IMR-90 (cell line): ENCODE data around the gene C16orf74. TPM values are rescaled to one million over a fixed set of nuclear protein-coding genes. Genes with fewer than 3 reads are reported as not detected.

ENCODE experiments used
- ATAC-seq: fragments of 200-7000 bp; cut with Tn5 transposase; 2 replicates; pipeline ENCODE4 v1.9.1; 2020; ENCODE audit warnings: low read depth, mild to moderate bottlenecking, moderate library complexity
- BruUV-seq: library from RNA; stranded (reverse); fragments of 400-500 nt; replicated peaks from 2 replicates; lab custom pipeline; 2021; lab: Mats Ljungman, UMichigan
- CTCF ChIA-PET: fragments of 300-600 bp; formaldehyde crosslinking; extraction: SDS; loops from one replicate; lab custom pipeline; 2021; ENCODE audit warnings: antibody characterized with exemption; lab: Yijun Ruan, JAX
- POLR2A ChIA-PET: fragments of 300-600 bp; sonication (Branson Sonifier 250); formaldehyde crosslinking; loops from one replicate; lab custom pipeline; 2022; ENCODE audit warnings: antibody characterized with exemption; ENCODE audit not compliant: unreplicated experiment; lab: Charles Lee
- DNase-seq: peaks from one replicate; pipeline ENCODE4 v3.0.0; 2013
- H2AFZ ChIP-seq: replicated peaks from 2 replicates; pipeline ENCODE3; 2013; ENCODE audit warnings: low read length, mild to moderate bottlenecking; ENCODE audit not compliant: poor library complexity
- H2AK5ac ChIP-seq: 2 replicates; pipeline ENCODE4 v1.6.1; 2013; ENCODE audit warnings: low read depth, low read length, inconsistent platforms
- H2AK9ac ChIP-seq: replicated peaks from 2 replicates; pipeline ENCODE3; 2013; ENCODE audit warnings: mild to moderate bottlenecking, low read depth, low read length, moderate library complexity; ENCODE audit not compliant: poor library complexity
- H2BK120ac ChIP-seq: 2 replicates; pipeline ENCODE4 v1.6.1; 2013; ENCODE audit warnings: low read depth, low read length, inconsistent platforms
- H2BK15ac ChIP-seq: 3 replicates; pipeline ENCODE4 v1.6.1; 2013; ENCODE audit warnings: low read depth, low read length, inconsistent platforms
- H2BK20ac ChIP-seq: 2 replicates; pipeline ENCODE4 v1.6.1; 2013; ENCODE audit warnings: low read depth, mild to moderate bottlenecking, inconsistent platforms, low read length, moderate library complexity
- H2BK5ac ChIP-seq: 2 replicates; pipeline ENCODE4 v1.6.1; 2013; ENCODE audit warnings: mild to moderate bottlenecking, low read depth, low read length, inconsistent platforms; ENCODE audit not compliant: poor library complexity, severe bottlenecking
- H3K14ac ChIP-seq: replicated peaks from 2 replicates; pipeline ENCODE4 v1.6.1; 2013; ENCODE audit warnings: low read depth, low read length, inconsistent platforms
- H3K18ac ChIP-seq: 2 replicates; pipeline ENCODE4 v1.6.1; 2013; ENCODE audit warnings: low read depth, low read length, control low read depth
- H3K23ac ChIP-seq: 2 replicates; pipeline ENCODE4 v1.6.1; 2013; ENCODE audit warnings: low read depth, low read length, inconsistent platforms
- H3K27ac ChIP-seq: 2 replicates; pipeline ENCODE4 v1.5.1; 2013; ENCODE audit warnings: mild to moderate bottlenecking, control low read depth, low read length; ENCODE audit not compliant: insufficient read depth
- H3K27me3 ChIP-seq: 2 replicates; pipeline ENCODE4 v1.6.1; 2013; ENCODE audit warnings: low read length; ENCODE audit not compliant: control insufficient read depth, insufficient read depth
- H3K36me3 ChIP-seq: 2 replicates; pipeline ENCODE4 v1.6.1; 2013; ENCODE audit warnings: low read length, mixed read lengths; ENCODE audit not compliant: control insufficient read depth, insufficient read depth
- H3K4ac ChIP-seq: 2 replicates; pipeline ENCODE4 v1.6.1; 2013; ENCODE audit warnings: low read depth, low read length, inconsistent platforms
- H3K4me1 ChIP-seq: 2 replicates; pipeline ENCODE4 v1.6.1; 2013; ENCODE audit warnings: low read length, mixed read lengths; ENCODE audit not compliant: control insufficient read depth, insufficient read depth
- H3K4me2 ChIP-seq: 2 replicates; pipeline ENCODE4 v1.6.1; 2013; ENCODE audit warnings: low read depth, mild to moderate bottlenecking, control low read depth, low read length, moderate library complexity
- H3K4me3 ChIP-seq: 2 replicates; pipeline ENCODE4 v1.5.1; 2013; ENCODE audit warnings: low read depth, mild to moderate bottlenecking, control low read depth, low read length, moderate library complexity; ENCODE audit not compliant: insufficient read depth
- H3K56ac ChIP-seq: 2 replicates; pipeline ENCODE4 v1.6.1; 2013; ENCODE audit warnings: low read length, inconsistent platforms; ENCODE audit not compliant: insufficient read depth; ENCODE audit errors: extremely low read depth
- H3K79me1 ChIP-seq, 2 experiments: 2 replicates each; pipeline ENCODE4 v1.6.1; 2013; ENCODE audit warnings: low read length in 2 of 2, inconsistent platforms in 1 of 2, low read depth in 1 of 2
- H3K9ac ChIP-seq: 2 replicates; pipeline ENCODE4 v1.6.1; 2013; ENCODE audit warnings: low read depth, low read length, control low read depth
- H3K9me1 ChIP-seq: 2 replicates; pipeline ENCODE4 v1.6.1; 2013; ENCODE audit warnings: low read length, inconsistent platforms; ENCODE audit not compliant: insufficient read depth
- H3K9me3 ChIP-seq: 2 replicates; pipeline ENCODE4 v1.6.1; 2013; ENCODE audit warnings: low read length; ENCODE audit not compliant: control insufficient read depth, insufficient read depth
- H4K20me1 ChIP-seq: 2 replicates; pipeline ENCODE4 v1.6.1; 2013; ENCODE audit warnings: low read length, inconsistent platforms; ENCODE audit not compliant: insufficient read depth
- H4K5ac ChIP-seq: 2 replicates; pipeline ENCODE4 v1.6.1; 2013; ENCODE audit warnings: mild to moderate bottlenecking, low read depth, low read length, control low read depth
- H4K8ac ChIP-seq, 2 experiments: 2 replicates each; pipeline ENCODE4 v1.6.1; 2013; ENCODE audit warnings: low read depth in 2 of 2, low read length in 2 of 2, control low read depth in 1 of 2, inconsistent platforms in 1 of 2
- H4K91ac ChIP-seq: 2 replicates; pipeline ENCODE4 v1.6.1; 2013; ENCODE audit warnings: low read depth, low read length, inconsistent platforms; ENCODE audit not compliant: insufficient read depth
- CTCF ChIP-seq: conservative IDR thresholded peaks from 2 replicates; pipeline ENCODE4 v1.5.1; 2012; ENCODE audit warnings: mild to moderate bottlenecking, low read depth, low read length, improper control_type of control experiment
- MAZ ChIP-seq: IDR thresholded peaks from 2 replicates; pipeline ENCODE4 v1.6.1; 2012; ENCODE audit warnings: low read depth, mild to moderate bottlenecking, low read length, improper control_type of control experiment, moderate library complexity, borderline replicate concordance
- MXI1 ChIP-seq: IDR thresholded peaks from 2 replicates; pipeline ENCODE4 v1.6.1; 2012; ENCODE audit warnings: low read depth, mild to moderate bottlenecking, low read length, moderate library complexity, borderline replicate concordance
- RAD21 ChIP-seq: IDR thresholded peaks from 2 replicates; pipeline ENCODE4 v1.6.1; 2012; ENCODE audit warnings: low read length, improper control_type of control experiment
- WGBS, 2 experiments: methylation state at CpG; one replicate each; pipeline versions ENCODE4 v1.1.5 to v1.1.7; 2013; ENCODE audit warnings: missing lambda C conversion rate in 2 of 2; ENCODE audit not compliant: insufficient read length in 1 of 2; ENCODE audit errors: extremely low coverage in 2 of 2; 5-methylcytosine and 5-hydroxymethylcytosine counted together
- dilution Hi-C: fragments of 300-500 bp; cut with HindIII; formaldehyde crosslinking; loops from one replicate; pipeline ENCODE4 v1.14.3; 2018; ENCODE audit warnings: low sequenced_read_pairs; ENCODE audit not compliant: unreplicated experiment
- in situ Hi-C: fragments of 300-500 bp; cut with MboI; formaldehyde crosslinking; loops from 3 replicates; pipeline ENCODE4 v1.14.3; 2019; ENCODE audit warnings: low sequenced_read_pairs, inconsistent platforms, mixed read lengths
- intact Hi-C: fragments of 100-400 bp; cut with micrococcal nuclease; formaldehyde crosslinking; loops from 2 replicates; pipeline ENCODE4 v1.10.0; 2022
- polyA plus RNA-seq, 3 experiments: library from polyadenylated mRNA; depleted of rRNA; stranded (reverse); fragments of >200 nt; gene quantifications; 2 replicates each; pipeline ENCODE4 v1.2.3, GENCODE V29; 2012; ENCODE audit warnings: low replicate concordance in 1 of 3
- total RNA-seq: library from RNA; depleted of rRNA; stranded (reverse); fragments of >200 nt; gene quantifications from 2 replicates; pipeline ENCODE4 v1.2.3, GENCODE V29; 2012
- TF ChIP-seq, protein P1 (sequence below): fragments of 150-350 bp; IDR thresholded peaks from 2 replicates; pipeline ENCODE4 v1.6.1; 2016; ENCODE audit warnings: low read depth, mild to moderate bottlenecking, low read length, moderate library complexity, borderline replicate concordance
- TF ChIP-seq, protein P2 (sequence below): fragments of 150-350 bp; IDR thresholded peaks from 2 replicates; pipeline ENCODE4 v1.6.1; 2017; ENCODE audit warnings: mild to moderate bottlenecking, antibody characterized with exemption, low read length, low read depth

The C16orf74 gene
- total and polyA plus RNA-seq, 2 of the 4 experiments (the other 2 are of a cell fraction): 4.5 to 12.2 TPM

GRCh38 chr16:85724936-85725335 is 26.0 kb downstream of the C16orf74 start:
- H3K18ac ChIP-seq: no peak overlapping the region
- no peak overlapping the region for H3K14ac ChIP-seq
- no peak overlapping the region for H2BK15ac ChIP-seq
- H3K9me1 ChIP-seq: peaks cover 4% of the 10 kb centered on the region; the same call in 1 of the 2 replicates
- no peak overlapping the region for H3K23ac ChIP-seq
- H4K20me1 ChIP-seq: peaks cover 3% of the 10 kb centered on the region; the same call in 1 of the 2 replicates
- ATAC-seq (no peak), DNase-seq (no peak)
- in situ Hi-C loops: no loop called here
- no peak overlapping the region for H3K4me3 ChIP-seq
- H3K36me3 ChIP-seq: peaks cover 2% of the 10 kb centered on the region; the same call in 1 of the 2 replicates
- no peak overlapping the region for H3K27ac ChIP-seq
- TF ChIP-seq RAD21 (no peak), MXI1 (no peak), CTCF (no peak), MAZ (no peak)
- TF ChIP-seq, protein P1, sequence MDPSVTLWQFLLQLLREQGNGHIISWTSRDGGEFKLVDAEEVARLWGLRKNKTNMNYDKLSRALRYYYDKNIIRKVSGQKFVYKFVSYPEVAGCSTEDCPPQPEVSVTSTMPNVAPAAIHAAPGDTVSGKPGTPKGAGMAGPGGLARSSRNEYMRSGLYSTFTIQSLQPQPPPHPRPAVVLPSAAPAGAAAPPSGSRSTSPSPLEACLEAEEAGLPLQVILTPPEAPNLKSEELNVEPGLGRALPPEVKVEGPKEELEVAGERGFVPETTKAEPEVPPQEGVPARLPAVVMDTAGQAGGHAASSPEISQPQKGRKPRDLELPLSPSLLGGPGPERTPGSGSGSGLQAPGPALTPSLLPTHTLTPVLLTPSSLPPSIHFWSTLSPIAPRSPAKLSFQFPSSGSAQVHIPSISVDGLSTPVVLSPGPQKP: no peak
- TF ChIP-seq, protein P2, sequence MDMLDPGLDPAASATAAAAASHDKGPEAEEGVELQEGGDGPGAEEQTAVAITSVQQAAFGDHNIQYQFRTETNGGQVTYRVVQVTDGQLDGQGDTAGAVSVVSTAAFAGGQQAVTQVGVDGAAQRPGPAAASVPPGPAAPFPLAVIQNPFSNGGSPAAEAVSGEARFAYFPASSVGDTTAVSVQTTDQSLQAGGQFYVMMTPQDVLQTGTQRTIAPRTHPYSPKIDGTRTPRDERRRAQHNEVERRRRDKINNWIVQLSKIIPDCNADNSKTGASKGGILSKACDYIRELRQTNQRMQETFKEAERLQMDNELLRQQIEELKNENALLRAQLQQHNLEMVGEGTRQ: no peak
- no peaks in the 10 kb centered on the region; the same call in 1 of the 2 replicates for H3K9me3 ChIP-seq
- POLR2A ChIA-PET: no interaction called here
- H4K5ac ChIP-seq: no peak overlapping the region
- no TSS peak for BruUV-seq
- H2BK20ac ChIP-seq: no peak overlapping the region
- no peak overlapping the region for H3K4ac ChIP-seq
- peak overlapping the region; percentile 24 for H2AK9ac ChIP-seq
- H2BK120ac ChIP-seq: no peak overlapping the region
- intact Hi-C loops: no loop called here
- H3K9ac ChIP-seq: no peak overlapping the region
- CTCF ChIA-PET: no interaction called here
- whole genome bisulfite sequencing, 2 experiments: 78% methylated on average over 1 of the region's 12 CpGs; no CpG with 5 or more reads in 1 of the 2 experiments
- no peak overlapping the region for H4K91ac ChIP-seq
- no peak overlapping the region for H3K4me2 ChIP-seq
- H4K8ac ChIP-seq: no peak overlapping the region
- H2BK5ac ChIP-seq: no peak overlapping the region
- no peak overlapping the region for H2AK5ac ChIP-seq
- no peaks in the 10 kb centered on the region for H3K4me1 ChIP-seq
- dilution Hi-C loops: no loop called here
- H3K27me3 ChIP-seq: no peaks in the 10 kb centered on the region
- H3K79me1 ChIP-seq: peaks cover 0 to 13% of the 10 kb centered on the region in 2 experiments; a peak in 3 of 4 replicates
- H3K56ac ChIP-seq: no peak overlapping the region
- no peak overlapping the region for H2AFZ ChIP-seq
